Measurements from ENCODE around the gene LRP1B. TPM values are rescaled to one million over a fixed set of nuclear protein-coding genes. Genes with fewer than 3 reads are reported as not detected.
A peak's percentile ranks its signal among the peaks of the same experiment; 100 is the strongest.

LRP1B gene
- total RNA-seq, 6 experiments from 2014 or later: 0.06 to 1.7 (median 0.15) TPM; not detected in 1

- ATAC-seq: peak; percentile 55 to 83 (median 73)
- no peak overlapping the region for H3K4me3 ChIP-seq
- no peaks in the 10 kb centered on the region for H3K36me3 ChIP-seq
- H3K27ac ChIP-seq: no peak overlapping the region
- H3K27me3 ChIP-seq: no peaks in the 10 kb centered on the region
- TF ChIP-seq, protein P1, sequence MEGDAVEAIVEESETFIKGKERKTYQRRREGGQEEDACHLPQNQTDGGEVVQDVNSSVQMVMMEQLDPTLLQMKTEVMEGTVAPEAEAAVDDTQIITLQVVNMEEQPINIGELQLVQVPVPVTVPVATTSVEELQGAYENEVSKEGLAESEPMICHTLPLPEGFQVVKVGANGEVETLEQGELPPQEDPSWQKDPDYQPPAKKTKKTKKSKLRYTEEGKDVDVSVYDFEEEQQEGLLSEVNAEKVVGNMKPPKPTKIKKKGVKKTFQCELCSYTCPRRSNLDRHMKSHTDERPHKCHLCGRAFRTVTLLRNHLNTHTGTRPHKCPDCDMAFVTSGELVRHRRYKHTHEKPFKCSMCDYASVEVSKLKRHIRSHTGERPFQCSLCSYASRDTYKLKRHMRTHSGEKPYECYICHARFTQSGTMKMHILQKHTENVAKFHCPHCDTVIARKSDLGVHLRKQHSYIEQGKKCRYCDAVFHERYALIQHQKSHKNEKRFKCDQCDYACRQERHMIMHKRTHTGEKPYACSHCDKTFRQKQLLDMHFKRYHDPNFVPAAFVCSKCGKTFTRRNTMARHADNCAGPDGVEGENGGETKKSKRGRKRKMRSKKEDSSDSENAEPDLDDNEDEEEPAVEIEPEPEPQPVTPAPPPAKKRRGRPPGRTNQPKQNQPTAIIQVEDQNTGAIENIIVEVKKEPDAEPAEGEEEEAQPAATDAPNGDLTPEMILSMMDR (IDR thresholded peaks at IDR 0.05): peak; percentile 21 to 41 (median 28)
- no peak for TF ChIP-seq POLR2A (IDR thresholded peaks at IDR 0.05)
- 27% methylated on average over 2 of the region's 3 CpGs for WGBS (ENCODE audit: insufficient coverage, low coverage, low lambda C conversion rate, missing lambda C conversion rate)
- no peaks in the 10 kb centered on the region for H3K9me3 ChIP-seq
- intact Hi-C loops (cut with DNase I): no loop called here
- no peak for DNase-seq
- no peaks in the 10 kb centered on the region for H3K4me1 ChIP-seq
Measured at GRCh38 chr2:140696449-140696848, 1434.4 kb downstream of the LRP1B start.

GRCh38 chr2:140695155-140695554 lies 1435.7 kb downstream of the LRP1B start:
- H3K4me1 ChIP-seq: no peaks in the 10 kb centered on the region
- intact Hi-C loops (cut with DNase I): no loop called here
- TF ChIP-seq POLR2A (IDR thresholded peaks at IDR 0.05): no peak
- TF ChIP-seq, protein P1 (IDR thresholded peaks at IDR 0.05): no peak
- H3K27me3 ChIP-seq: no peaks in the 10 kb centered on the region
- WGBS (ENCODE audit: insufficient coverage, low coverage, low lambda C conversion rate, missing lambda C conversion rate): 53% methylated on average over 1 of the region's 1 CpG
- H3K9me3 ChIP-seq: no peaks in the 10 kb centered on the region
- DNase-seq: no peak
- no peak overlapping the region for H3K4me3 ChIP-seq
- no peaks in the 10 kb centered on the region for H3K36me3 ChIP-seq
- peak in 1 of 4 donors; percentile 22 for ATAC-seq
- H3K27ac ChIP-seq: no peak overlapping the region

DNA sequence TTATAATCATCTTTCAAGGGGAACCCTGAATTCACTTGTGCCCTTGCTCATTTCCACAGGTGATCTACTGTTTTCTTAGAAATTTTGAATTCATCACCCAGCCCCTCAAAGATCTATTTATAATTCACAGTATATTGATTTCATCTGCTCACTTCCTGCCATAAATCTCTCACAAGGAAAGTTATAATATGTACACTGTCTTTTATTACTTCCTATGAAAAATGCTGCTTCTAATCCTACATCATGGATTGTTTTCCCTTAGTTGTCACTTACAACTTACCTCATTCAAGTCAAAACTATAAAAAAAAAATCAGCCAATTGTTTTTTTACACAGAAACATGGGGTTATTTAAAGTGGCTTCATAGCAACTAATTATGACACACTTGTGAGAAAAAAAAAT lies 1443.0 kb downstream of the LRP1B start:
- no peak for TF ChIP-seq POLR2A (IDR thresholded peaks at IDR 0.05)
- TF ChIP-seq, protein P1 (IDR thresholded peaks at IDR 0.05): no peak
- H3K27ac ChIP-seq: no peak overlapping the region
- no peak for ATAC-seq
- H3K27me3 ChIP-seq: no peaks in the 10 kb centered on the region
- intact Hi-C loops (cut with DNase I): no loop called here
- no peaks in the 10 kb centered on the region for H3K9me3 ChIP-seq
- H3K4me3 ChIP-seq: no peak overlapping the region
- no peaks in the 10 kb centered on the region for H3K4me1 ChIP-seq
- no peak for DNase-seq
- H3K36me3 ChIP-seq: no peaks in the 10 kb centered on the region

DNA sequence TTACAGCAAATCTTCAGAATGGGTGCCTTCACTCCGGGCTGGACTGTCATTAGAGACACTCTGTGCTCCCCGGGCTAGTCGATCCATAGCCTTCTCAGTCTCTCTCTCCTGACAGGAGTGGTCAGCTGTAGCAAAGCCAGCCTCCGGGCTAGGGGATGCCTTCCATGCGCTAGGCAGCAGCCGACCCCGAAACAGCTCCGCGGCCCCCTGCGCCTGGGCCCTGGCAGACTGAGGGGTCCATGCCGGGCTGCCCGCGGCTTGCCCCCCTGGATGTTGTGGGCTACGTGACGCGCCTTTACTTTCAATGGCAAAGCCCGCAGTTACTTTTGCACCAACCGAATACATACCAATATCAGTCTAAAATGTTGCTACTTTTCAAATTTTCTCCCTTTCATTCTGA lies 1447.2 kb downstream of the LRP1B start:
- TF ChIP-seq POLR2A (IDR thresholded peaks at IDR 0.05): no peak
- TF ChIP-seq, protein P1 (IDR thresholded peaks at IDR 0.05): no peak
- no peak overlapping the region for H3K4me3 ChIP-seq
- no peaks in the 10 kb centered on the region for H3K4me1 ChIP-seq
- no peaks in the 10 kb centered on the region for H3K36me3 ChIP-seq
- H3K27ac ChIP-seq: no peak overlapping the region
- DNase-seq (no peak), ATAC-seq (no peak)
- intact Hi-C loops (cut with DNase I): no loop called here
- WGBS (ENCODE audit: insufficient coverage, low coverage, low lambda C conversion rate, missing lambda C conversion rate): 73% methylated on average over 11 of the region's 18 CpGs
- no peaks in the 10 kb centered on the region for H3K9me3 ChIP-seq
- no peaks in the 10 kb centered on the region for H3K27me3 ChIP-seq

GRCh38 chr2:140680862-140681261 lies 1450.0 kb downstream of the LRP1B start:
- ATAC-seq (no peak), DNase-seq (no peak)
- Histone ChIP-seq H3K9me3 (no peaks in the 10 kb centered on the region), H3K27ac (no peak overlapping the region), H3K4me1 (no peaks in the 10 kb centered on the region), H3K36me3 (no peaks in the 10 kb centered on the region), H3K27me3 (no peaks in the 10 kb centered on the region), H3K4me3 (no peak overlapping the region)
- TF ChIP-seq, protein P1 (IDR thresholded peaks at IDR 0.05): no peak
- TF ChIP-seq POLR2A (IDR thresholded peaks at IDR 0.05): no peak
- WGBS (ENCODE audit: insufficient coverage, low coverage, low lambda C conversion rate, missing lambda C conversion rate): 36% methylated on average over 1 of the region's 1 CpG
- intact Hi-C loops (cut with DNase I): no loop called here

All from right lobe of liver (tissue), 6 donors.